HepG2 (cell line): ENCODE measurements around the gene TMC2. TPM values are rescaled to one million over a fixed set of nuclear protein-coding genes. Genes with fewer than 3 reads are reported as not detected.

Experiments used
- AKAP8 ChIP-seq: sonication (generic); formaldehyde crosslinking; IDR thresholded peaks from 2 replicates; pipeline ENCODE4 v1.5.1; 2020; ENCODE audit warnings: mild to moderate bottlenecking, missing genetic modification reagents
- CC2D1A ChIP-seq: sonication (generic); formaldehyde crosslinking; IDR thresholded peaks from 2 replicates; pipeline ENCODE4 v1.8.1; 2023; ENCODE audit warnings: mild to moderate bottlenecking, missing genetic modification reagents
- ELF1 ChIP-seq: sonication (generic); formaldehyde crosslinking; IDR thresholded peaks from 2 replicates; pipeline ENCODE4 v1.4.0; 2020; ENCODE audit warnings: missing genetic modification reagents
- GATAD1 ChIP-seq: IDR thresholded peaks from 2 replicates; pipeline ENCODE4 v1.6.1; 2016; ENCODE audit warnings: missing genetic modification reagents, missing compliant biosample characterization
- HMG20A ChIP-seq: IDR thresholded peaks from 2 replicates; pipeline ENCODE4 v1.6.1; 2016; ENCODE audit warnings: borderline replicate concordance
- JUNB ChIP-seq: sonication (generic); formaldehyde crosslinking; IDR thresholded peaks from 2 replicates; pipeline ENCODE4 v1.8.0; 2022; ENCODE audit warnings: missing genetic modification reagents, mild to moderate bottlenecking, borderline replicate concordance
- KDM4B ChIP-seq: sonication (generic); formaldehyde crosslinking; IDR thresholded peaks from 2 replicates; pipeline ENCODE4 v1.4.0; 2020; ENCODE audit warnings: missing genetic modification reagents
- SIX4 ChIP-seq: sonication (generic); formaldehyde crosslinking; IDR thresholded peaks from 2 replicates; pipeline ENCODE4 v1.4.0; 2020; ENCODE audit warnings: missing genetic modification reagents
- SMC3 ChIP-seq: IDR thresholded peaks from 2 replicates; pipeline ENCODE4 v1.6.1; 2011; ENCODE audit warnings: low read length, improper control_type of control experiment
- ZNF251 ChIP-seq: sonication (generic); formaldehyde crosslinking; IDR thresholded peaks from 2 replicates; pipeline ENCODE4 v1.9.0; 2021; ENCODE audit warnings: mild to moderate bottlenecking, missing genetic modification reagents
- ZNF382 ChIP-seq: sonication (generic); formaldehyde crosslinking; IDR thresholded peaks from 2 replicates; pipeline ENCODE4 v1.5.0; 2020; ENCODE audit warnings: missing genetic modification reagents, mild to moderate bottlenecking, borderline replicate concordance
- ZNF572 ChIP-seq: sonication (generic); formaldehyde crosslinking; IDR thresholded peaks from 2 replicates; pipeline ENCODE4 v1.5.1; 2020; ENCODE audit warnings: mild to moderate bottlenecking, missing genetic modification reagents
- ZNF577 ChIP-seq: sonication (generic); formaldehyde crosslinking; IDR thresholded peaks from 2 replicates; pipeline ENCODE4 v1.4.0; 2020; ENCODE audit warnings: mild to moderate bottlenecking, low read depth, missing genetic modification reagents, borderline replicate concordance
- ZNF615 ChIP-seq: sonication (generic); formaldehyde crosslinking; IDR thresholded peaks from 2 replicates; pipeline ENCODE4 v1.5.0; 2020; ENCODE audit warnings: mild to moderate bottlenecking, missing genetic modification reagents, borderline replicate concordance
- ZNF747 ChIP-seq: sonication (generic); formaldehyde crosslinking; IDR thresholded peaks from 2 replicates; pipeline ENCODE4 v1.8.1; 2023; ENCODE audit warnings: missing genetic modification reagents, mild to moderate bottlenecking, borderline replicate concordance
- ZNF777 ChIP-seq: sonication (generic); formaldehyde crosslinking; IDR thresholded peaks from 2 replicates; pipeline ENCODE4 v1.4.0; 2020; ENCODE audit warnings: missing genetic modification reagents
- ZSCAN20 ChIP-seq: sonication (generic); formaldehyde crosslinking; IDR thresholded peaks from 2 replicates; pipeline ENCODE4 v1.4.0; 2020; ENCODE audit warnings: missing genetic modification reagents, mild to moderate bottlenecking, borderline replicate concordance
- polyA plus RNA-seq, 8 experiments: library from polyadenylated mRNA; depleted of rRNA in 3 of 8; stranded (reverse) in 7 of 8; unstranded in 1 of 8; fragments of >200 nt; fragmentation: Illumina TruSeq in 4 of 8; extraction: Trizol in 4 of 8; gene quantifications; 2 replicates each; pipeline versions ENCODE4 v1.2.1 to v1.2.3, GENCODE V29; 2011 to 2016; ENCODE audit warnings: low read depth in 4 of 8, missing spikeins in 1 of 8, mixed read lengths in 1 of 8; ENCODE audit not compliant: insufficient read depth in 1 of 8
- total RNA-seq, 5 experiments: library from RNA; depleted of rRNA; stranded (reverse); fragments of >200 nt; fragmentation: Illumina TruSeq; extraction: Trizol; gene quantifications; 2 replicates each; pipeline ENCODE4 v1.2.3, GENCODE V29; 2016; ENCODE audit warnings: low read depth in 1 of 5
- TF ChIP-seq, protein P1 (sequence below): sonication (generic); formaldehyde crosslinking; IDR thresholded peaks from 2 replicates; pipeline ENCODE4 v1.4.0; 2020; ENCODE audit warnings: missing genetic modification reagents, borderline replicate concordance
- TF ChIP-seq, protein P2 (sequence below): sonication (generic); formaldehyde crosslinking; IDR thresholded peaks from 2 replicates; pipeline ENCODE4 v1.5.1; 2020; ENCODE audit warnings: missing genetic modification reagents, mild to moderate bottlenecking, borderline replicate concordance
- TF ChIP-seq, protein P3 (sequence below): sonication (generic); formaldehyde crosslinking; IDR thresholded peaks from 2 replicates; pipeline ENCODE4 v1.8.1; 2023; ENCODE audit warnings: mild to moderate bottlenecking, missing genetic modification reagents
- TF ChIP-seq, protein P4 (sequence below): IDR thresholded peaks from 2 replicates; pipeline ENCODE4 v1.6.1; 2016
- TF ChIP-seq, protein P5 (sequence below): sonication (generic); formaldehyde crosslinking; IDR thresholded peaks from 2 replicates; pipeline ENCODE4 v1.4.0; 2020; ENCODE audit warnings: low read depth, mild to moderate bottlenecking, missing genetic modification reagents

TMC2 gene
- total and polyA plus RNA-seq, 2 of the 13 experiments (the other 11 are each of a cell fraction or from before 2014, with no cell fraction given): not detected

DNA sequence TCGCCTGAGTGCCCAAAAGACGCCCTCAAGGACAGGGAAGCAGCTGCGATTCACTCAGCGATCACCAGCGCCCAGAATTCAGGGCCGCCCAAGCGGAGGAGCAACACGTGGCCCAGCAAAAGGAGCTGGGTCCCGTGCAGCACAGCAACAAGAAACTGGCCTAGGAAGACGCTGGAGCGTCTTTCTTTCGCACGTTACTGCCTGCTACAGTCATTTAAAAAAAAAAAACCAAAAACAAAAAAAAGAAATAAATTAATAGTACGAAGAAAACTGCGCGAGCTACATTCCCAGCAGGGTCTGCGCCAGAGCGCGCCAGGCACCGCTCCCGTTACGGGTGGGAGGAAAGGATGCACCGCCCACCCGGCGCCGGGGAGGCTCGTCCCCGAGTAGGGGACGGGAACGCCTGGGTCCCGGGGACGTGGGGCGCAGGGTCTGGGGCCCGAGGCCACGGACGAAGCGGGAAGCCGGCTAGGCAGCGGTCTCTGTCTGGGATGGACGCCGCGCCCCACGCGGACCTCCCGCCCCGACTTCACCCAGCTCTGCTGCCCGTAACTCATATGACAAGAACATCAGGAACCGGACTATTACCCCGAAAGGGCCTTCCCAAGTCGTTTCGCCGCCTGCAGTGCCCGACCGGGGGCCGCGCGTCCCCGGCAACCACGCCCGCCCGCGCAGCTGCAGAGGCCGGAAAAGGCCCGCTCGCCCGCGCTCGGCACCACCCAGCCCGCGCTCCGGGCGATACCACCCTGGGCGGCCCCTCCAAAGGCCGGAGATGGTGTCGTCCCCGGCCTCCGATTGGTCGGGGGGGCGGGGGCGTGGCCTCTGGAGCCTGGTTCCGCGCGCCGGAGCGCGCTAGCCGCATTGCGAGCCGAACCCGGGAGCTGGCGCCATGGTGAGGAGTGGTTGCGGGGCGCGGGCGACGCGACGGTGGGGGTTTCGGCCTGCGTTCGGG lies 115.7 kb downstream of the TMC2 start, which contains the start of gene NOP56 (continued):
- TF ChIP-seq, protein P1, sequence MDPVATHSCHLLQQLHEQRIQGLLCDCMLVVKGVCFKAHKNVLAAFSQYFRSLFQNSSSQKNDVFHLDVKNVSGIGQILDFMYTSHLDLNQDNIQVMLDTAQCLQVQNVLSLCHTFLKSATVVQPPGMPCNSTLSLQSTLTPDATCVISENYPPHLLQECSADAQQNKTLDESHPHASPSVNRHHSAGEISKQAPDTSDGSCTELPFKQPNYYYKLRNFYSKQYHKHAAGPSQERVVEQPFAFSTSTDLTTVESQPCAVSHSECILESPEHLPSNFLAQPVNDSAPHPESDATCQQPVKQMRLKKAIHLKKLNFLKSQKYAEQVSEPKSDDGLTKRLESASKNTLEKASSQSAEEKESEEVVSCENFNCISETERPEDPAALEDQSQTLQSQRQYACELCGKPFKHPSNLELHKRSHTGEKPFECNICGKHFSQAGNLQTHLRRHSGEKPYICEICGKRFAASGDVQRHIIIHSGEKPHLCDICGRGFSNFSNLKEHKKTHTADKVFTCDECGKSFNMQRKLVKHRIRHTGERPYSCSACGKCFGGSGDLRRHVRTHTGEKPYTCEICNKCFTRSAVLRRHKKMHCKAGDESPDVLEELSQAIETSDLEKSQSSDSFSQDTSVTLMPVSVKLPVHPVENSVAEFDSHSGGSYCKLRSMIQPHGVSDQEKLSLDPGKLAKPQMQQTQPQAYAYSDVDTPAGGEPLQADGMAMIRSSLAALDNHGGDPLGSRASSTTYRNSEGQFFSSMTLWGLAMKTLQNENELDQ: no peak
- TF ChIP-seq ZNF747 (CRISPR knock-in tag) (peak; percentile 93), SIX4 (CRISPR knock-in tag) (peak; percentile 17), JUNB (CRISPR knock-in tag) (no peak), SMC3 (no peak), KDM4B (CRISPR knock-in tag) (peak; percentile 77), ZNF251 (CRISPR knock-in tag) (no peak), ZNF577 (CRISPR knock-in tag) (peak; percentile 98), ZNF777 (CRISPR knock-in tag) (peak; percentile 79; the same call in 1 of the 2 replicates), ZNF615 (no peak; the same call in 1 of the 2 replicates), GATAD1 (no peak; the same call in none of the 2 replicates), AKAP8 (CRISPR knock-in tag) (peak; percentile 90; the same call in 1 of the 2 replicates), ZSCAN20 (CRISPR knock-in tag) (peak; percentile 89; the same call in 1 of the 2 replicates), ZNF382 (CRISPR knock-in tag) (no peak), HMG20A (0 out of 2 replicates have a peak, but pooled peaks have one; percentile 5), CC2D1A (CRISPR knock-in tag) (no peak), ZNF572 (CRISPR knock-in tag) (no peak), ELF1 (CRISPR knock-in tag) (no peak; the same call in 1 of the 2 replicates)
- TF ChIP-seq, protein P2, sequence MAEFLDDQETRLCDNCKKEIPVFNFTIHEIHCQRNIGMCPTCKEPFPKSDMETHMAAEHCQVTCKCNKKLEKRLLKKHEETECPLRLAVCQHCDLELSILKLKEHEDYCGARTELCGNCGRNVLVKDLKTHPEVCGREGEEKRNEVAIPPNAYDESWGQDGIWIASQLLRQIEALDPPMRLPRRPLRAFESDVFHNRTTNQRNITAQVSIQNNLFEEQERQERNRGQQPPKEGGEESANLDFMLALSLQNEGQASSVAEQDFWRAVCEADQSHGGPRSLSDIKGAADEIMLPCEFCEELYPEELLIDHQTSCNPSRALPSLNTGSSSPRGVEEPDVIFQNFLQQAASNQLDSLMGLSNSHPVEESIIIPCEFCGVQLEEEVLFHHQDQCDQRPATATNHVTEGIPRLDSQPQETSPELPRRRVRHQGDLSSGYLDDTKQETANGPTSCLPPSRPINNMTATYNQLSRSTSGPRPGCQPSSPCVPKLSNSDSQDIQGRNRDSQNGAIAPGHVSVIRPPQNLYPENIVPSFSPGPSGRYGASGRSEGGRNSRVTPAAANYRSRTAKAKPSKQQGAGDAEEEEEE (CRISPR knock-in tag): no peak; the same call in 1 of the 2 replicates
- TF ChIP-seq, protein P3, sequence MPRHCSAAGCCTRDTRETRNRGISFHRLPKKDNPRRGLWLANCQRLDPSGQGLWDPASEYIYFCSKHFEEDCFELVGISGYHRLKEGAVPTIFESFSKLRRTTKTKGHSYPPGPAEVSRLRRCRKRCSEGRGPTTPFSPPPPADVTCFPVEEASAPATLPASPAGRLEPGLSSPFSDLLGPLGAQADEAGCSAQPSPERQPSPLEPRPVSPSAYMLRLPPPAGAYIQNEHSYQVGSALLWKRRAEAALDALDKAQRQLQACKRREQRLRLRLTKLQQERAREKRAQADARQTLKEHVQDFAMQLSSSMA (CRISPR knock-in tag): no peak; the same call in 1 of the 2 replicates
- TF ChIP-seq, protein P4, sequence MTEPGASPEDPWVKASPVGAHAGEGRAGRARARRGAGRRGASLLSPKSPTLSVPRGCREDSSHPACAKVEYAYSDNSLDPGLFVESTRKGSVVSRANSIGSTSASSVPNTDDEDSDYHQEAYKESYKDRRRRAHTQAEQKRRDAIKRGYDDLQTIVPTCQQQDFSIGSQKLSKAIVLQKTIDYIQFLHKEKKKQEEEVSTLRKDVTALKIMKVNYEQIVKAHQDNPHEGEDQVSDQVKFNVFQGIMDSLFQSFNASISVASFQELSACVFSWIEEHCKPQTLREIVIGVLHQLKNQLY: no peak; the same call in 1 of the 2 replicates
- TF ChIP-seq, protein P5, sequence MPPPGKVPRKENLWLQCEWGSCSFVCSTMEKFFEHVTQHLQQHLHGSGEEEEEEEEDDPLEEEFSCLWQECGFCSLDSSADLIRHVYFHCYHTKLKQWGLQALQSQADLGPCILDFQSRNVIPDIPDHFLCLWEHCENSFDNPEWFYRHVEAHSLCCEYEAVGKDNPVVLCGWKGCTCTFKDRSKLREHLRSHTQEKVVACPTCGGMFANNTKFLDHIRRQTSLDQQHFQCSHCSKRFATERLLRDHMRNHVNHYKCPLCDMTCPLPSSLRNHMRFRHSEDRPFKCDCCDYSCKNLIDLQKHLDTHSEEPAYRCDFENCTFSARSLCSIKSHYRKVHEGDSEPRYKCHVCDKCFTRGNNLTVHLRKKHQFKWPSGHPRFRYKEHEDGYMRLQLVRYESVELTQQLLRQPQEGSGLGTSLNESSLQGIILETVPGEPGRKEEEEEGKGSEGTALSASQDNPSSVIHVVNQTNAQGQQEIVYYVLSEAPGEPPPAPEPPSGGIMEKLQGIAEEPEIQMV (CRISPR knock-in tag): peak; percentile 81
